Hepatic stellate cell (primary cell): ENCODE results near the gene TMEM270.

ENCODE experiments used
- DNase-seq: peaks from one replicate; pipeline ENCODE4 v3.0.0; 2011; ENCODE audit warnings: low spot score

Gene TMEM270

DNA sequence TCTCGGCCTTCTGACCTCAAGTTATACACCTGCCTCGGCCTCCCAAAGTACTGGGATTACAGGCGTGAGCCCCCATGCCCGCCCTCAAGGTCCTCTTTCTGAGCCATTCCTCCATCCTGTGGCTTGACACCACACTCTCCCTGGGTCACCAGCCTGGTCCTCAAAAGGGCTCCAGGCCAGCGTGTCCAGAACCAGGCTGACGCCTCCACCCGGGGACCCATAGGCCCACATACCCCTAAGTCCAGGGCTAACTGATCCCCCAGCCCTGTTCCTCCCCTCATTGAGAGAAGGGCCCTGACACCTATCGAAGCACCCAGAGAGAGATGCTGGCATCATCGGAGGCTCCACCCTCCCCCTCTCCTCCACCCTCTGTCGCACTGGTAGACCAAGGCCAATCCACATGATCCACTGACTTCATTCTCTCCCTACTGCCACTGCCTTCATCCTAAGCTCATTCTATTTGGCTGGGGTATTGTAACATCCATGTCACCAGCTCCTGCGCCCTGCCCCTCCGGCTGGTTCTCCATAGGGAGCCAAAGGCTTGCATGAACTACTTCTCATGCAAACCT, 46.7 kb downstream of the TMEM270 start:
- no peak for DNase-seq

DNA sequence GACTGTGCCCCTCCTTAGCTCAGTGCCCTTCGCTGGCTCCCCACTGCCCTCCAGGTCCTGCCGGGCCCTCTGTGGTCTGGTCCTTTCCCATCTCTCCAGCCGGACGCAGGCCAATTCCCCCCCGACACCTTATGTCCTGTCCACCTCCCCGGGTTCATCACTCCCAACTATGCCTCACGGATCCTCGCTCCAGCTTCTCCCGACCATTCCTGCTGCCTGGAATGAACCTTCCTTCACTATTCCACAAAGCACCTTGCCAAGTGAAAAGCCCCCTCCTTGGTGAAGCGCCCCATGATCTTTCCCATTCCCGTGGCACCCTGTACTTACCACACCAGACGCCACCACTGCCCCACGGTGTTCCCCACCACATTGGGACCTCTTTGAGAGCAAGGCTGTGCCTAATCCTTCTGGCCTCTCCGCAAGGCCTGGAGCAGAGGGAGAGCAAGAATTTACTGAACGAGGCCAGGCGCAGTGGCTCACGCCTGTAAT, 47.2 kb downstream of the TMEM270 start:
- DNase-seq: no peak

DNA sequence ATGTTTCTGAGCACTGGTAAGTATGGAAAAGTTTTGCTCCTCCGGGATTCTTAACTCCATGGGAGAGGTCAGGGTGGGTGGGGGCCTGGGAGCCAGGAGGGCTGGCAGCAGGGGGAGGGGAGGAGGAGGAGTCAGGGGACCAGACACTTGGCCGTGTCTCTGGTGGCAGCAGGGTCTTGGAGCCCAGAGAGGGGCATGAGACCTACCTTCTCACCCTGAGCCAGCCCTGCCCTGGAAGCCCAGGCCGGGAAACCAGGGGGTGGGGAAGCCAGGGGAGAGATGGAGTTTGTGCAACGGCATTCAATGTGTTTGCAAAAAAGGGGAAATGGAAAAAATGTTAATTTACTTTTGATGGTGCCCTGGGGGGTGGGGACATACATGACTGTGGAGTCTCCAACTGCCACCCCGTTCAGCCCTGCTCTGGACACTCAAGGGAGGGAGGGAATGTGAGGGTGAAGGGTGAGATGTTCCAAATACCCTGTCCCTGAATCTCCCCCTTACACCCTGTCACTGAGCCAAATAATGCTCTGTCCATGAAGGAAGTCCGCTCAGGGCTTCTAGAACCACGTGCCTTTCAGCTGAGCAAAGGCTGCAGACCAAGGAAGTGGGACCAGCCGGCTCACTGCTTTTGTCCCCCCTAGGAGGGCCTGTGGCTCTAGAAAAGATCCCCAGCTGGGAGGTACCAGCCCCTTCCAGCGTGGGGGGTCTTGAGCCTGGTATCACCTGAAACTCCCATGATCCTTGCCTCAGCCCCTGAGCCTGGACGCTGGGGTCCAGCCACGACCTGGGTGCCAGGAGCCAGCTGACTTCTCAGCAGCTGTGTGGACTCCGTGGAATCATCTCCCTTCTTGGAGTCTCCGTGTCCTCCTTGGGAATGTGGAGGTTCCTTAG, 48.3 kb downstream of the TMEM270 start:
- no peak for DNase-seq

DNA sequence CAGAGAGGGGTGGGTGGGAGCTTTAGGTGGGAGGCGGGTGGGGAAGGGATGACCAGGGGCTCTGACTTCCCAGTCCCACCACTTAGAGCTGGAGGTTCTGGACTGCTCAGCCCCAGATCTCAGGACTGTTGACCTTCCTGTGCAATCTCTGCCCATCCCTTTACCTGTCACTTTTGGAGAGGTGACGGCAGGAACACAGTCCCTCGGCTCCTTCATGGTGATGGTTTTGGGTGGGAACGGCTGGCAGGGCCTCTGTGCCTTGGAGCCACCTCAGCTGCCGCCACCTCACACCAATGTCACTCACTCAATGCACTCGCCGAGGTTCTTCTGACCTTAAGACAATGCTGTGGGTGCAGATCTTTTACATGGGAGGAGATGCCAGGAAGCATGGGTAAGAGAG, 49.0 kb downstream of the TMEM270 start:
- DNase-seq: no peak

DNA sequence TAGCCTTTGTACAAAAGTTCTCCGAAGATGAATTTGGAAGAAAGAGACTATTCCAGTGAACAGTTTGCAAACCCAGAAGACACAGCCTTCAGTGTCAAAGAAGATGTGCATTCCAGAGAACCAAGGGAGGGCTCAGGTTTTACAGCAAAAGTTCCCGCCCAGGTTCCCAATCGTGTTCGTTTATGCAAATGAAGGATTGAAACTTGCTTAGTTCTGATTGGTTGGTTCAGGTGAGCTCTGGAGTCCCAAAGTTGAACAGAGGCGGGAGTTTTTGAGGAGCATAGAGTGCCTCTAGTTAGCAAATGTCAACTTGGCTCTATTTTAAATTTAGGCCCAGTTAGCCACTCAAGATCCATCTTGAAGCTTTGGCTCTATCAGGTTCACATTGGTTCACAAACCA, 51.3 kb downstream of the TMEM270 start:
- no peak for DNase-seq
